IMR-90 (cell line): ENCODE results near the gene IL1F10. TPM values are rescaled to one million over a fixed set of nuclear protein-coding genes. Genes with fewer than 3 reads are reported as not detected.

Source experiments
- ATAC-seq: fragments of 200-7000 bp; cut with Tn5 transposase; 2 replicates; pipeline ENCODE4 v1.9.1; 2020; ENCODE audit warnings: low read depth, mild to moderate bottlenecking, moderate library complexity
- BruUV-seq: library from RNA; stranded (reverse); fragments of 400-500 nt; replicated peaks from 2 replicates; lab custom pipeline; 2021; lab: Mats Ljungman, UMichigan
- CTCF ChIA-PET: fragments of 300-600 bp; formaldehyde crosslinking; extraction: SDS; loops from one replicate; lab custom pipeline; 2021; ENCODE audit warnings: antibody characterized with exemption; lab: Yijun Ruan, JAX
- POLR2A ChIA-PET: fragments of 300-600 bp; sonication (Branson Sonifier 250); formaldehyde crosslinking; loops from one replicate; lab custom pipeline; 2022; ENCODE audit warnings: antibody characterized with exemption; ENCODE audit not compliant: unreplicated experiment; lab: Charles Lee
- DNase-seq: peaks from one replicate; pipeline ENCODE4 v3.0.0; 2013
- H2AFZ ChIP-seq: replicated peaks from 2 replicates; pipeline ENCODE3; 2013; ENCODE audit warnings: low read length, mild to moderate bottlenecking; ENCODE audit not compliant: poor library complexity
- H2AK5ac ChIP-seq: 2 replicates; pipeline ENCODE4 v1.6.1; 2013; ENCODE audit warnings: low read depth, low read length, inconsistent platforms
- H2AK9ac ChIP-seq: replicated peaks from 2 replicates; pipeline ENCODE3; 2013; ENCODE audit warnings: mild to moderate bottlenecking, low read depth, low read length, moderate library complexity; ENCODE audit not compliant: poor library complexity
- H2BK120ac ChIP-seq: 2 replicates; pipeline ENCODE4 v1.6.1; 2013; ENCODE audit warnings: low read depth, low read length, inconsistent platforms
- H2BK15ac ChIP-seq: 3 replicates; pipeline ENCODE4 v1.6.1; 2013; ENCODE audit warnings: low read depth, low read length, inconsistent platforms
- H2BK20ac ChIP-seq: 2 replicates; pipeline ENCODE4 v1.6.1; 2013; ENCODE audit warnings: low read depth, mild to moderate bottlenecking, inconsistent platforms, low read length, moderate library complexity
- H2BK5ac ChIP-seq: 2 replicates; pipeline ENCODE4 v1.6.1; 2013; ENCODE audit warnings: mild to moderate bottlenecking, low read depth, low read length, inconsistent platforms; ENCODE audit not compliant: poor library complexity, severe bottlenecking
- H3K14ac ChIP-seq: replicated peaks from 2 replicates; pipeline ENCODE4 v1.6.1; 2013; ENCODE audit warnings: low read depth, low read length, inconsistent platforms
- H3K18ac ChIP-seq: 2 replicates; pipeline ENCODE4 v1.6.1; 2013; ENCODE audit warnings: low read depth, low read length, control low read depth
- H3K23ac ChIP-seq: 2 replicates; pipeline ENCODE4 v1.6.1; 2013; ENCODE audit warnings: low read depth, low read length, inconsistent platforms
- H3K27ac ChIP-seq: 2 replicates; pipeline ENCODE4 v1.5.1; 2013; ENCODE audit warnings: mild to moderate bottlenecking, control low read depth, low read length; ENCODE audit not compliant: insufficient read depth
- H3K27me3 ChIP-seq: 2 replicates; pipeline ENCODE4 v1.6.1; 2013; ENCODE audit warnings: low read length; ENCODE audit not compliant: control insufficient read depth, insufficient read depth
- H3K36me3 ChIP-seq: 2 replicates; pipeline ENCODE4 v1.6.1; 2013; ENCODE audit warnings: low read length, mixed read lengths; ENCODE audit not compliant: control insufficient read depth, insufficient read depth
- H3K4ac ChIP-seq: 2 replicates; pipeline ENCODE4 v1.6.1; 2013; ENCODE audit warnings: low read depth, low read length, inconsistent platforms
- H3K4me1 ChIP-seq: 2 replicates; pipeline ENCODE4 v1.6.1; 2013; ENCODE audit warnings: low read length, mixed read lengths; ENCODE audit not compliant: control insufficient read depth, insufficient read depth
- H3K4me2 ChIP-seq: 2 replicates; pipeline ENCODE4 v1.6.1; 2013; ENCODE audit warnings: low read depth, mild to moderate bottlenecking, control low read depth, low read length, moderate library complexity
- H3K4me3 ChIP-seq: 2 replicates; pipeline ENCODE4 v1.5.1; 2013; ENCODE audit warnings: low read depth, mild to moderate bottlenecking, control low read depth, low read length, moderate library complexity; ENCODE audit not compliant: insufficient read depth
- H3K56ac ChIP-seq: 2 replicates; pipeline ENCODE4 v1.6.1; 2013; ENCODE audit warnings: low read length, inconsistent platforms; ENCODE audit not compliant: insufficient read depth; ENCODE audit errors: extremely low read depth
- H3K79me1 ChIP-seq, 2 experiments: 2 replicates each; pipeline ENCODE4 v1.6.1; 2013; ENCODE audit warnings: low read length in 2 of 2, inconsistent platforms in 1 of 2, low read depth in 1 of 2
- H3K9ac ChIP-seq: 2 replicates; pipeline ENCODE4 v1.6.1; 2013; ENCODE audit warnings: low read depth, low read length, control low read depth
- H3K9me1 ChIP-seq: 2 replicates; pipeline ENCODE4 v1.6.1; 2013; ENCODE audit warnings: low read length, inconsistent platforms; ENCODE audit not compliant: insufficient read depth
- H3K9me3 ChIP-seq: 2 replicates; pipeline ENCODE4 v1.6.1; 2013; ENCODE audit warnings: low read length; ENCODE audit not compliant: control insufficient read depth, insufficient read depth
- H4K20me1 ChIP-seq: 2 replicates; pipeline ENCODE4 v1.6.1; 2013; ENCODE audit warnings: low read length, inconsistent platforms; ENCODE audit not compliant: insufficient read depth
- H4K5ac ChIP-seq: 2 replicates; pipeline ENCODE4 v1.6.1; 2013; ENCODE audit warnings: mild to moderate bottlenecking, low read depth, low read length, control low read depth
- H4K8ac ChIP-seq, 2 experiments: 2 replicates each; pipeline ENCODE4 v1.6.1; 2013; ENCODE audit warnings: low read depth in 2 of 2, low read length in 2 of 2, control low read depth in 1 of 2, inconsistent platforms in 1 of 2
- H4K91ac ChIP-seq: 2 replicates; pipeline ENCODE4 v1.6.1; 2013; ENCODE audit warnings: low read depth, low read length, inconsistent platforms; ENCODE audit not compliant: insufficient read depth
- ELK1 ChIP-seq: fragments of 150-350 bp; IDR thresholded peaks from 2 replicates; pipeline ENCODE4 v1.6.1; 2016; ENCODE audit warnings: low read depth, mild to moderate bottlenecking, low read length, moderate library complexity, borderline replicate concordance
- MXI1 ChIP-seq: IDR thresholded peaks from 2 replicates; pipeline ENCODE4 v1.6.1; 2012; ENCODE audit warnings: low read depth, mild to moderate bottlenecking, low read length, moderate library complexity, borderline replicate concordance
- NFE2L2 ChIP-seq: fragments of 150-350 bp; IDR thresholded peaks from 2 replicates; pipeline ENCODE4 v1.6.1; 2016; ENCODE audit warnings: low read depth, mild to moderate bottlenecking, low read length
- POLR2A ChIP-seq: IDR thresholded peaks from 2 replicates; pipeline ENCODE4 v1.6.1; 2012; ENCODE audit warnings: mild to moderate bottlenecking, low read depth, low read length
- RAD21 ChIP-seq: IDR thresholded peaks from 2 replicates; pipeline ENCODE4 v1.6.1; 2012; ENCODE audit warnings: low read length, improper control_type of control experiment
- RFX5 ChIP-seq: IDR thresholded peaks from 2 replicates; pipeline ENCODE4 v1.8.0; 2012; ENCODE audit warnings: low read depth, mild to moderate bottlenecking, low read length, moderate library complexity
- SMC3 ChIP-seq: fragments of 150-350 bp; IDR thresholded peaks from 2 replicates; pipeline ENCODE4 v1.6.1; 2016; ENCODE audit warnings: low read depth, mild to moderate bottlenecking, antibody characterized with exemption, low read length, moderate library complexity
- WGBS, 2 experiments: methylation state at CpG; one replicate each; pipeline versions ENCODE4 v1.1.5 to v1.1.7; 2013; ENCODE audit warnings: missing lambda C conversion rate in 2 of 2; ENCODE audit not compliant: insufficient read length in 1 of 2; ENCODE audit errors: extremely low coverage in 2 of 2; 5-methylcytosine and 5-hydroxymethylcytosine counted together
- dilution Hi-C: fragments of 300-500 bp; cut with HindIII; formaldehyde crosslinking; loops from one replicate; pipeline ENCODE4 v1.14.3; 2018; ENCODE audit warnings: low sequenced_read_pairs; ENCODE audit not compliant: unreplicated experiment
- in situ Hi-C: fragments of 300-500 bp; cut with MboI; formaldehyde crosslinking; loops from 3 replicates; pipeline ENCODE4 v1.14.3; 2019; ENCODE audit warnings: low sequenced_read_pairs, inconsistent platforms, mixed read lengths
- intact Hi-C: fragments of 100-400 bp; cut with micrococcal nuclease; formaldehyde crosslinking; loops from 2 replicates; pipeline ENCODE4 v1.10.0; 2022
- polyA plus RNA-seq, 3 experiments: library from polyadenylated mRNA; depleted of rRNA; stranded (reverse); fragments of >200 nt; gene quantifications; 2 replicates each; pipeline ENCODE4 v1.2.3, GENCODE V29; 2012; ENCODE audit warnings: low replicate concordance in 1 of 3
- total RNA-seq: library from RNA; depleted of rRNA; stranded (reverse); fragments of >200 nt; gene quantifications from 2 replicates; pipeline ENCODE4 v1.2.3, GENCODE V29; 2012
- TF ChIP-seq, protein P1 (sequence below): conservative IDR thresholded peaks from 2 replicates; pipeline ENCODE4 v1.5.1; 2012; ENCODE audit warnings: mild to moderate bottlenecking, low read depth, low read length, improper control_type of control experiment

IL1F10 gene
- total and polyA plus RNA-seq, 2 of the 4 experiments (the other 2 are of a cell fraction) = not detected

DNA sequence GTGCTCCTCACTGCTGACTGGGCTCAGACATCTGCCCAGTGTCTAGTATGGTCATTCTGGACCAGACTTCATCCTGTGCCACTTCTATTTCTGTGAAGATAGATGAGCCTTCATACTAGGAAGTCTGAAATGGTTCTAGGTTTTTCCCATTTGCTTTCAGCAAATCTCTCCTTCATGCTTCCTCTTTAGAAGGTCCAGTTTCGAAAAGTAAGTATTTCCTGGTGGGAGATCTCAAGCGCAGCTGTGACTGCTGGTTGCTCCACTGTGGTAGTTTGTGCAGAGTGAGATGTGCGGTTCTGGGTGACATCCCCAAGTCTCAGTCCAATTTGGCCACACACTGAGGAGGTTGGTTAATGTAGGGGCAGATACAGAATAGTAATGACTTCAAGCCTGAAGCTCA is 29.5 kb upstream of the IL1F10 start:
- no peaks in the 10 kb centered on the region for H3K4me1 ChIP-seq
- no peak overlapping the region for H2AK9ac ChIP-seq
- no peak for TF ChIP-seq RAD21
- no peak for TF ChIP-seq RFX5
- no peak for TF ChIP-seq POLR2A
- TF ChIP-seq, protein P1, sequence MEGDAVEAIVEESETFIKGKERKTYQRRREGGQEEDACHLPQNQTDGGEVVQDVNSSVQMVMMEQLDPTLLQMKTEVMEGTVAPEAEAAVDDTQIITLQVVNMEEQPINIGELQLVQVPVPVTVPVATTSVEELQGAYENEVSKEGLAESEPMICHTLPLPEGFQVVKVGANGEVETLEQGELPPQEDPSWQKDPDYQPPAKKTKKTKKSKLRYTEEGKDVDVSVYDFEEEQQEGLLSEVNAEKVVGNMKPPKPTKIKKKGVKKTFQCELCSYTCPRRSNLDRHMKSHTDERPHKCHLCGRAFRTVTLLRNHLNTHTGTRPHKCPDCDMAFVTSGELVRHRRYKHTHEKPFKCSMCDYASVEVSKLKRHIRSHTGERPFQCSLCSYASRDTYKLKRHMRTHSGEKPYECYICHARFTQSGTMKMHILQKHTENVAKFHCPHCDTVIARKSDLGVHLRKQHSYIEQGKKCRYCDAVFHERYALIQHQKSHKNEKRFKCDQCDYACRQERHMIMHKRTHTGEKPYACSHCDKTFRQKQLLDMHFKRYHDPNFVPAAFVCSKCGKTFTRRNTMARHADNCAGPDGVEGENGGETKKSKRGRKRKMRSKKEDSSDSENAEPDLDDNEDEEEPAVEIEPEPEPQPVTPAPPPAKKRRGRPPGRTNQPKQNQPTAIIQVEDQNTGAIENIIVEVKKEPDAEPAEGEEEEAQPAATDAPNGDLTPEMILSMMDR = no peak
- TF ChIP-seq SMC3 = no peak
- TF ChIP-seq ELK1 = no peak
- no peak for TF ChIP-seq NFE2L2
- no peak for TF ChIP-seq MXI1
- no peak overlapping the region for H3K27ac ChIP-seq
- H3K56ac ChIP-seq = no peak overlapping the region
- no peak overlapping the region for H4K91ac ChIP-seq
- BruUV-seq = no TSS peak
- H3K23ac ChIP-seq = no peak overlapping the region
- intact Hi-C loops = no loop called here
- H3K9me1 ChIP-seq = no peaks in the 10 kb centered on the region
- H2BK120ac ChIP-seq = no peak overlapping the region
- 80% methylated on average over 1 of the region's 3 CpGs; no CpG with 5 or more reads in 1 of the 2 experiments for WGBS, 2 experiments
- no peak for DNase-seq
- no peaks in the 10 kb centered on the region for H3K79me1 ChIP-seq
- no peak overlapping the region for H3K4ac ChIP-seq
- no peak overlapping the region for H3K4me2 ChIP-seq
- no peak overlapping the region for H3K18ac ChIP-seq
- no peak overlapping the region for H2AK5ac ChIP-seq
- H2BK15ac ChIP-seq = no peak overlapping the region
- no peaks in the 10 kb centered on the region for H3K9me3 ChIP-seq
- no peak overlapping the region for H4K8ac ChIP-seq
- POLR2A ChIA-PET = no interaction called here
- peaks cover 12% of the 10 kb centered on the region for H3K27me3 ChIP-seq
- H2BK20ac ChIP-seq = no peak overlapping the region
- H3K36me3 ChIP-seq = no peaks in the 10 kb centered on the region
- no peak overlapping the region for H3K9ac ChIP-seq
- no peaks in the 10 kb centered on the region for H4K20me1 ChIP-seq
- H2AFZ ChIP-seq = no peak overlapping the region
- in situ Hi-C loops = no loop called here
- ATAC-seq = no peak
- no peak overlapping the region for H4K5ac ChIP-seq
- CTCF ChIA-PET = no interaction called here
- dilution Hi-C loops = no loop called here
- H2BK5ac ChIP-seq = no peak overlapping the region
- no peak overlapping the region for H3K14ac ChIP-seq
- H3K4me3 ChIP-seq = no peak overlapping the region
